Uterus (tissue), 2 donors: ENCODE results near the gene CDK15.
"Not testable (repeated sequence)": the region's sequence is repeated elsewhere in the genome, so short reads cannot be mapped to it uniquely, and the experiment has no call there.

Experiments used
- CTCF ChIP-seq, 4 experiments: fragments of 200-600 bp in 2 of 4; fragments of 450-650 bp in 2 of 4; sonication (generic) in 2 of 4; IDR thresholded peaks; one replicate each; pipeline ENCODE4 v1.5.1; 2016 to 2019; ENCODE audit warnings: antibody characterized with exemption in 4 of 4, mild to moderate bottlenecking in 2 of 4, moderate library complexity in 1 of 4
- POLR2A ChIP-seq, 2 donors: fragments of 450-650 bp; IDR thresholded peaks; one replicate each; pipeline ENCODE4 v1.6.1; 2016; ENCODE audit warnings: antibody characterized with exemption in 2 of 2, mild to moderate bottlenecking in 1 of 2, moderate library complexity in 1 of 2

- TF ChIP-seq CTCF, POLR2A (IDR thresholded peaks at IDR 0.05): not testable (repeated sequence)
Measured at GRCh38 chr2:201810604-201811003, 4.3 kb downstream of the CDK15 start.
